HEK293T (cell line): Measurements from ENCODE around the gene PHKB.
"Not testable (repeated sequence)": the region's sequence is repeated elsewhere in the genome, so short reads cannot be mapped to it uniquely, and the experiment has no call there.

Source experiments
- CTCF ChIA-PET: fragments of 350-600 bp; formaldehyde crosslinking; extraction: SDS; loops from one replicate; lab custom pipeline; 2021; ENCODE audit warnings: antibody characterized with exemption, inconsistent platforms; lab: Yijun Ruan, JAX
- POLR2A ChIA-PET: fragments of 350-600 bp; formaldehyde crosslinking; extraction: SDS; loops from one replicate; lab custom pipeline; 2020; ENCODE audit warnings: antibody characterized with exemption, inconsistent platforms; lab: Yijun Ruan, JAX
- DNase-seq: peaks from one replicate; pipeline ENCODE4 v3.0.0; 2012; ENCODE audit warnings: mixed read lengths; ENCODE audit errors: extremely low spot score
- ARNT ChIP-seq: fragments of 450-650 bp; IDR thresholded peaks from 2 replicates; pipeline ENCODE4 v1.6.1; 2017; ENCODE audit warnings: mild to moderate bottlenecking
- BHLHE40 ChIP-seq: fragments of 450-650 bp; IDR thresholded peaks from 2 replicates; pipeline ENCODE4 v1.6.1; 2016; ENCODE audit warnings: mild to moderate bottlenecking, moderate library complexity, borderline replicate concordance
- CTBP1 ChIP-seq: fragments of 450-650 bp; IDR thresholded peaks from 2 replicates; pipeline ENCODE4 v1.6.1; 2016; ENCODE audit warnings: borderline replicate concordance
- ELF4 ChIP-seq: fragments of 450-650 bp; IDR thresholded peaks from 2 replicates; pipeline ENCODE4 v1.6.1; 2017; ENCODE audit warnings: antibody characterized with exemption
- FOXA1 ChIP-seq: fragments of 450-650 bp; IDR thresholded peaks from 2 replicates; pipeline ENCODE4 v1.6.1; 2016; ENCODE audit warnings: mild to moderate bottlenecking
- FOXK2 ChIP-seq: fragments of 450-650 bp; IDR thresholded peaks from 2 replicates; pipeline ENCODE4 v1.6.1; 2016; ENCODE audit warnings: mild to moderate bottlenecking
- FOXM1 ChIP-seq: fragments of 450-650 bp; IDR thresholded peaks from 2 replicates; pipeline ENCODE4 v1.6.1; 2017; ENCODE audit warnings: mild to moderate bottlenecking, borderline replicate concordance
- HDGF ChIP-seq: fragments of 450-650 bp; IDR thresholded peaks from 2 replicates; pipeline ENCODE4 v1.6.1; 2017; ENCODE audit warnings: antibody characterized with exemption, borderline replicate concordance
- L3MBTL2 ChIP-seq: fragments of 450-650 bp; conservative IDR thresholded peaks from 2 replicates; pipeline ENCODE4 v1.6.1; 2016; ENCODE audit warnings: mild to moderate bottlenecking
- LEF1 ChIP-seq: fragments of 450-650 bp; IDR thresholded peaks from 2 replicates; pipeline ENCODE4 v1.6.1; 2017; ENCODE audit warnings: mild to moderate bottlenecking, borderline replicate concordance
- NFRKB ChIP-seq: fragments of 450-650 bp; IDR thresholded peaks from 2 replicates; pipeline ENCODE4 v1.6.1; 2016; ENCODE audit warnings: mild to moderate bottlenecking, moderate library complexity
- SP1 ChIP-seq: fragments of 450-650 bp; IDR thresholded peaks from 2 replicates; pipeline ENCODE4 v1.6.1; 2017
- SUZ12 ChIP-seq: fragments of 450-650 bp; IDR thresholded peaks from 2 replicates; pipeline ENCODE4 v1.6.1; 2016; ENCODE audit warnings: mild to moderate bottlenecking
- TARDBP ChIP-seq: fragments of 450-650 bp; IDR thresholded peaks from 2 replicates; pipeline ENCODE4 v1.6.1; 2016
- ZNF384 ChIP-seq: fragments of 450-650 bp; IDR thresholded peaks from 2 replicates; pipeline ENCODE4 v1.6.1; 2016
- TF ChIP-seq, protein P1 (sequence below): fragments of 450-650 bp; IDR thresholded peaks from 2 replicates; pipeline ENCODE4 v1.6.1; 2016

Gene PHKB

DNA sequence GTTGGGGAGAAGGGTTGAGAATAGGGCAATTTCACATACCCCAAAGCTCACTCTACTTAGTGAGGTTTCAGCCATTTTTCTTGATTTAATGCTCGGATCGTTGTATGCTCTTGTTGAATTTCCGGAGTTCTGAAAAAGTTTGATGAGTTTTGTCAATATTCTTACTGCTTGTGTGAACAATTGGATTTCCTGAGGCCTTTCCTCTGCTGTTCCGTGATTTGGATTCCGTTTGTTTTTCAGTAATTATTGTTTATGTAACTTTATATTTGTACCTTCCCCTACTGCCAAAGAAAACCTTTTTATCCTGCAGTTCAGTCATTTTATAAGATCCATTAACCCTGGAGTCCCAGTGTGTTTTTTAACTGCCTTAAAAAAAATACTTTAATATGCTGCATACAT lies 62.9 kb downstream of the PHKB start:
- TF ChIP-seq ZNF384 (no peak), FOXK2 (no peak), CTBP1 (no peak), LEF1 (no peak), FOXA1 (no peak), TARDBP (no peak), SP1 (no peak), L3MBTL2 (no peak), BHLHE40 (no peak), FOXM1 (no peak)
- ChIA-PET POLR2A (no interaction called here), CTCF (no interaction called here)
- DNase-seq = no peak

- ChIA-PET POLR2A (interaction anchor here (0.6 kb wide), 1 partner anchor 455 kb away, joined by 3 read pairs; no protein-coding TSS in a partner anchor), CTCF (no interaction called here)
- TF ChIP-seq BHLHE40 (no peak), ELF4 (no peak), CTBP1 (no peak), L3MBTL2 (no peak), FOXM1 (no peak), NFRKB (no peak), SP1 (no peak), LEF1 (no peak), FOXA1 (no peak), SUZ12 (no peak), HDGF (no peak), ARNT (no peak), TARDBP (no peak), ZNF384 (no peak), FOXK2 (no peak)
- TF ChIP-seq, protein P1, sequence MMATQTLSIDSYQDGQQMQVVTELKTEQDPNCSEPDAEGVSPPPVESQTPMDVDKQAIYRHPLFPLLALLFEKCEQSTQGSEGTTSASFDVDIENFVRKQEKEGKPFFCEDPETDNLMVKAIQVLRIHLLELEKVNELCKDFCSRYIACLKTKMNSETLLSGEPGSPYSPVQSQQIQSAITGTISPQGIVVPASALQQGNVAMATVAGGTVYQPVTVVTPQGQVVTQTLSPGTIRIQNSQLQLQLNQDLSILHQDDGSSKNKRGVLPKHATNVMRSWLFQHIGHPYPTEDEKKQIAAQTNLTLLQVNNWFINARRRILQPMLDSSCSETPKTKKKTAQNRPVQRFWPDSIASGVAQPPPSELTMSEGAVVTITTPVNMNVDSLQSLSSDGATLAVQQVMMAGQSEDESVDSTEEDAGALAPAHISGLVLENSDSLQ = no peak
- no peak for DNase-seq
Measured at GRCh38 chr16:47528431-47528830, 67.3 kb downstream of the PHKB start.

GRCh38 chr16:47533744-47534292 lies 72.7 kb downstream of the PHKB start:
- TF ChIP-seq SUZ12 (no peak), ZNF384 (no peak), FOXK2 (no peak), CTBP1 (no peak), HDGF (no peak), FOXA1 (no peak), FOXM1 (no peak), ELF4 (no peak), TARDBP (no peak), NFRKB (no peak), SP1 (no peak), BHLHE40 (no peak)
- ChIA-PET CTCF (no interaction called here), POLR2A (no interaction called here)
- no peak for DNase-seq

DNA sequence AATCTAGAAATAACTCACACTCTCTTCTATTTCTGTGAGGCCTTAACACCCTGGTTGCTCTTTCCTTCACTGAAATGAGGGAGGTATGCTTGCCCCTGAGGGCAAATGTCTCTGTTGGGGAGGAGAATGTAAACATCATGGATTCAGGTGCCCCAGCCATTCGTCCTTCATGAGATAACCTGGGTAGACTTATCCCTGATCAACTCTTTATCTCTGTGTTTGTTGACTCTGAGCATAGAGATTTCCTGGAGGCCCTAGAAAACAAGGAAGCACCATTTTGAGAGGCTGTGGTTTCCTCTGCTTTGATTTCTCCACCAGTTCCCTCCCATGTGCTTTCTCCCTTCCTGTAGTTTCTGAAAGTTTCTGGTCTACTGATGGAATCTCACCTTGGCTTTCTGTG lies 77.3 kb downstream of the PHKB start:
- ChIA-PET CTCF (no interaction called here), POLR2A (no interaction called here)
- TF ChIP-seq SUZ12 (no peak), FOXK2 (no peak), ELF4 (no peak), L3MBTL2 (no peak), ZNF384 (no peak), TARDBP (no peak), SP1 (no peak), FOXA1 (no peak), HDGF (no peak), FOXM1 (no peak)
- TF ChIP-seq, protein P1 = no peak
- DNase-seq = no peak

GRCh38 chr16:47539707-47540670 lies 78.9 kb downstream of the PHKB start:
- POLR2A ChIA-PET, CTCF ChIA-PET, DNase-seq: not testable (repeated sequence)

GRCh38 chr16:47541135-47541534 lies 80.0 kb downstream of the PHKB start:
- DNase-seq, POLR2A ChIA-PET, CTCF ChIA-PET: not testable (repeated sequence)

GRCh38 chr16:47544255-47544654 lies 83.1 kb downstream of the PHKB start:
- POLR2A ChIA-PET, DNase-seq, CTCF ChIA-PET: not testable (repeated sequence)

- DNase-seq, CTCF ChIA-PET, POLR2A ChIA-PET: not testable (repeated sequence)
Measured at GRCh38 chr16:47551185-47551584, 90.1 kb downstream of the PHKB start.

GRCh38 chr16:47551767-47552166 lies 90.6 kb downstream of the PHKB start:
- POLR2A ChIA-PET, DNase-seq, CTCF ChIA-PET: not testable (repeated sequence)
